HG02973 (cell line): ENCODE measurements around the gene WIPF2.

Experiments
- ATAC-seq: cut with Tn5 transposase; IDR thresholded peaks from one replicate; pipeline ENCODE4 v1.9.1; 2021; ENCODE audit warnings: moderate library complexity; ENCODE audit not compliant: unreplicated experiment

The WIPF2 gene, protein sequence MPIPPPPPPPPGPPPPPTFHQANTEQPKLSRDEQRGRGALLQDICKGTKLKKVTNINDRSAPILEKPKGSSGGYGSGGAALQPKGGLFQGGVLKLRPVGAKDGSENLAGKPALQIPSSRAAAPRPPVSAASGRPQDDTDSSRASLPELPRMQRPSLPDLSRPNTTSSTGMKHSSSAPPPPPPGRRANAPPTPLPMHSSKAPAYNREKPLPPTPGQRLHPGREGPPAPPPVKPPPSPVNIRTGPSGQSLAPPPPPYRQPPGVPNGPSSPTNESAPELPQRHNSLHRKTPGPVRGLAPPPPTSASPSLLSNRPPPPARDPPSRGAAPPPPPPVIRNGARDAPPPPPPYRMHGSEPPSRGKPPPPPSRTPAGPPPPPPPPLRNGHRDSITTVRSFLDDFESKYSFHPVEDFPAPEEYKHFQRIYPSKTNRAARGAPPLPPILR

DNA sequence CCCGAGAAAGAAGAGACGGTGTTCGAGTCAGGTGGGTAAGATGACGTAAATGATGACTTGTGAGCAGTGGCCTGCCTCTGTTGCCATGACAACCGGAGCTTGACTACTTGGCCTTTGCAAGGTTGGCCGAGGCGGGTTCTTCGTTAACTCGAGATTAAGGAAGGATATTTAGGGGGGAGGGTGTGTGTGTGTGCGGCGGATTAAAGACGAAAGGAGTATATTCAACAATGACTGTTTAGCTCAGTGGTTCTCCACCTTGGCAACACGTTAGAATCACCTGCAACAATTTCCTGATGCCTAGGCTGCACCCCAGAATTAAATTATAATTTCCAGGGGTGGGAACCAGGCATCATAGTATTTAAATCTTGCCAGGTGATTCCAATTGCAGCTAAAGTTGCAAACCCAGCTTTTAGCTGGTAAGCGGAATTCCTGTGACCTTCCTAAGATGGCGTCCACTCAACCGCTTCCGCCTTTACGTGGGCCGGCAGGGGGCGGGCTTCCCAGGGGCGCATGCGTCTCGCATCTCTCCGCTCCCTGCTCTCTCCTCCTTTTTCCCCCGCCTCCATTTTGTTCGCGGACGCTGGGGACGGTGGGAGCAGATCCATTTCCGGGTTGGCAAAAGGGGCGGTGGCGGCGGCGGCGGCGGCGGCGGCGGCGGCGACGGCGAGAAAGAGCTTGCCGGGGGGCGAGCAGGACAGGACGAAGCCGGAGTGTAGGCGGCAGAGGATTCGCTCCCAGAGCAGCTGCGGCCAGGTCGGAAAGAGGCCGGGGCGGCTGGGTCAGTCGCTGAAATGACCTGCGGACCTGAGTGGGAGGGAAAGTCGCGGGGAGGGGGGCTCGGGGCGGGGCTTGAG is at the start of gene WIPF2:
TSS of gene WIPF2 (plus strand) at position 565 of the 854 bp plus-strand sequence. CDS start 37,156 bp downstream, outside the sequence.
- ATAC-seq = peak; percentile 74

GRCh38 chr17:40170325-40170724 is 48.8 kb upstream of the WIPF2 start:
- no peak for ATAC-seq

- ATAC-seq = no peak
Observed at GRCh38 chr17:40171750-40172149, 47.4 kb upstream of the WIPF2 start.

- no peak for ATAC-seq
Observed at GRCh38 chr17:40173091-40173777, 45.9 kb upstream of the WIPF2 start.

GRCh38 chr17:40173778-40174135 is 45.3 kb upstream of the WIPF2 start:
- ATAC-seq = no peak

DNA sequence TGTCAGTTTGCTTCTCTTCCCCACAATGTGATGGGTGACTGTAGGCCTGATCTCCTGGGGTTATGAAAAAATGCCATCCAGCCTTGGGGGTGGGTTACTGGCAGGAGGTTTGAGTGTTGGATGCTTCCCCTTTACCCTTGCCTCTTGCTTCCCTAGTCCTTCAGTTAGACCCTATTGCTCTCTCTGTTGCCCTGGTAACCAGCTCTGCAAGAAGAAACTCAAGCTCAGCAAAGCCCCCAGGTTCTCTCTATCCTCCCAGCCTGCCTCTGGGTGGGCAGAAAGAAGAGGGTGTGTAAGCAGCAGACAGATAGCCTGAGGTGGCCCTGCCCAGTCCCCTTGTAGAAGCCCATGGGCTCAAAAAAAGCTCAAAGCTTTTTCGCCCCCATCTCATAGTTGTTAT is 44.6 kb upstream of the WIPF2 start:
- ATAC-seq = no peak

DNA sequence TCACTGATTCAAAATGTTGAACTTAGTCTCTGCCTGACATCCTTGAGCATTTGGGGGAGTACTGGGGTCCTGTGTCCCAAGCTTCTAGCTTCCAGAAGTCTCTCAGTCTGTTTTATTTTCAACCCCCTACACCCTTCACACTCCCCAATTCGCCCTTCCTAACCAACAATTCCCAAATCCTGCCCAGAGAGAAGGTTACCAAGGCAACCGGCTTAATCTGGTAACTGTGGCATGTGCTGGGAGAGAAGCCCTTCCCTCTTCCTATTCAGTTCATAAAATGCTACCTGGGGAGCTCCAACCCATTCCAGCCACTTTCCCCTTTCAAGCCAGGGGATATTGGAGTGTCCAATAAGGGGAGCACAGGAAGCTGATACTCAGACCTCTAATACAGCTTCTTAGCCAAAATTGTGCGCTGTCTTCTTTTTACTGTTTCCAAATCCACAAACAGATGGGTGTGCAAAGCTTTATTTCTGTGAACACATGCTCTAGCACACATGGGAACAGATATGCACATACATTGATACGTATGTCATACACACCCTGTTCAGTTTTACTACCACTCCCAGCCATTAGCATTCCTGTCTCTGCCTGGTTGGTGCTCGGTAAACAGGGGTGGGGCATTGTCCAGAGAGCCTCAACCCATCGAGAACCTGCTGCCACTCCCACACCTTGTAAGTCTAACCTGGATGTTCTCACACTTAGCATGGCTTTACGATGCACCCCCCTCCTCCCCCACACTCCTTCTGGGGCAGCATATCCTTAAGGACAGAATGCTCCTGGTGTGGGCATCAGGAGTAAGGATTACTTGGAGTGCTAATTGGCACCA is 43.0 kb upstream of the WIPF2 start:
- no peak for ATAC-seq

DNA sequence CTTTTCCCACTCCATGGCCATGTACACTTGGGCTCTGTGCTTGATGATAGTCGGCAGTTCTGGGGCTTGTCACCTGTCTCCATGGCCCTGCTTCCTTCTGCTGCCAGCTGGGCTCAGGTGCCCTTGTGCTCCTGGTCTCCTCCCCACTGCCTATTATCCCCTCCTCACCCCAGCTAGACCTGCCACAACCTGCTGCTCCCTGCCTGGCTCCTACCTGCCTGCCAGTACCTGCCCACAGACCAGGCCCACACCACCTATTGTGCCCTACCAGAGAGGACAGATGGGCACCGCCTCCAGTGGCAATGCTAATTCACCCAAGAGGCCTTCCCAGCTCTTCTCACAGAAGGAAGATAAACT is 42.4 kb upstream of the WIPF2 start:
- no peak for ATAC-seq

DNA sequence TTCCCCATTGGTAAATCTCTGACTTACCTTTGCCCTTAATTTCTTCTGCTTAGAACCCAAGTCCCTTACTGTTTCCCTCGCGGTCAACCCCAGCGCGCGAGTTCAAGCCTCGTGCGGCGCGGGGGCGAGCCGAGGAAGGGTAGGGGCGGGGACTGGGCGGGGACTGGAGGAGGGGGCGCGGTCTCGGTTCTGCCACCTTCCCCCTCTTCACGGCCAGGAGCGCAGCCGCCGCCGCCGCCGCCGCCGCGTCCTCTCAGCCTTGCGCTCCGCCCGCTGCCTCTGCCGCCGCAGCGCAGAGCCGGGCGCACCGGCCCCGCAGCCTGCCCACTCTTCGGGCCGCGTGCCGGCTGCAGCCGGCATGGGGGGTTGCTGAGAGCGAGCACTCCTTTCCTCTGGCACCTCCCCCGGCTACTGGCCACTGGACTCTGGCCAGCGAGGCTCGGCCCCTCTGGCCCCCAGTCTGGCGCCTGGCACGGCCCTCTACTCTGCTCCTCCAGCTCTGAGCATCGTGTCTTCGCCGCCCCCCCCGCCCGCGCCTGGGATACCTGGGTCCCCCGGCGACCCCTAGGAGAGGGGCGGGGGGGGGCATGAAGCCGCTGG is 41.7 kb upstream of the WIPF2 start, which contains the start of gene RAPGEFL1:
TSS of gene RAPGEFL1 (plus strand) at position 196 of the 600 bp plus-strand sequence. CDS start at position 588, 392 bp downstream.
- no peak for ATAC-seq

- no peak for ATAC-seq
Observed at GRCh38 chr17:40178021-40178601, 41.0 kb upstream of the WIPF2 start.

DNA sequence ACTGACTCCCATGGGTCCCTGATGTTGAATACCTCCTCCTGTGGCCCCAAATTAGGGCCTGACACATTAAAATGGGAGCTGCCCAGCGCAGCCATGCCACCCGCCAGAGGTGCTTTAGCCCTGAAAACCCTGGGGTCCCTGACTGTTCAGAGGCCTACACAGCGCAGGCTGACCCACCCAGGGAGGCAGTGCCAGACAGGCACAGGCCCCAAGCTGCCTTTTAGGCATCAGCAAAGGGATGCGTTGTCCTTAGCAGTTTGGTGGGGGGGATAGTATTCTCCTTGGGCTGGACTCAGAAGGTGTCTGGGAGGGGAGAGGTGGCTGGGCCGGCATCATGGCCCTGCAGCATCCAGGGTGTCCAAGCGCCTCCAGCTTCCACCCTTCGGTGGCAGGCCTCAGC is 40.4 kb upstream of the WIPF2 start:
- no peak for ATAC-seq

- ATAC-seq = no peak
Observed at GRCh38 chr17:40179923-40180659, 39.0 kb upstream of the WIPF2 start.

GRCh38 chr17:40180694-40181093 is 38.4 kb upstream of the WIPF2 start:
- ATAC-seq = no peak

- ATAC-seq = no peak
Observed at GRCh38 chr17:40181205-40181604, 37.9 kb upstream of the WIPF2 start.

GRCh38 chr17:40182606-40183005 is 36.5 kb upstream of the WIPF2 start:
- no peak for ATAC-seq

DNA sequence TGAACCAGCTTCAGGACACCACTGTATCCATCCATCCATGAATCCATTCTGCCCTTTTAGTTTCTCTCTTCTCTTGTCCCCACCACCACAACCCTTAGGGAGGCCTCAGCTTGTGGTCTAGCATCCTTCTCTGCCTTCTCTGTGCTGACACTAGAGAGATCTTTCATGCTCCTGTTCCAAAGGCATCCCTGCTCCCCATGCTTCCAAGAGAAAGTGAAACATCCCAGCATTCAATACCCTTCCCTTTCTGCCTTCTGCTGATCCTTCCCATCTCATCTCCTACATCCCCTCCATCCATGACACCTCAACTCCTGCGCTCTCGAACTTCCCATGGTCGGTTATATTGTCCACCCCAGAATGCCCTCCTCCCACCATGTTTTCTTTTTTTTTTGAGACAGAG is 31.9 kb upstream of the WIPF2 start:
- ATAC-seq = no peak

DNA sequence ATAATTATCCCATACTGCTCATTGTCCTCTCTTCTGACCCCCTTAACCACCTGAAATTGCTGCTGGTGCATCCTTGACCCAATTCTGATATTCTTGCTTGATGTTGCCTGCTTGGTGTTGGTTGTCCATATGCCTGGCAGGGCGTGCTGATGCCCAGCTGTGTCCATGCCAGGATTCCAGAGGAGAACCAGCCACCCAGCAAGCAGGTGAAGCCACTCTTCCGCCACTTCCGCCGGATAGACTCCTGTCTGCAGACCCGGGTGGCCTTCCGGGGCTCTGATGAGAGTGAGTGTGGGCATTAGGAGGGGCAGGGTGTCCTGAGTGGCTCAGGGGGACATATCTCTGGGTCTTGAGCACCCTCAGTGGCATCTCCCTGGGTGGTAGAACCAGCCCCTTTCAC is 30.4 kb upstream of the WIPF2 start:
- ATAC-seq = no peak

GRCh38 chr17:40190197-40191021 is 28.7 kb upstream of the WIPF2 start:
- no peak for ATAC-seq
